Large intestine (tissue), 12 donors: ENCODE data around the gene FAM135A. TPM values are rescaled to one million over a fixed set of nuclear protein-coding genes. Genes with fewer than 3 reads are reported as not detected.

Source experiments
- DNase-seq, 2 donors: peaks; one replicate each; pipeline versions ENCODE4 v3.0.0 to v3.0.0-alpha.2; 2013
- H3K27ac ChIP-seq: one replicate; pipeline ENCODE4 v1.5.1; 2013; ENCODE audit warnings: low read length
- H3K27me3 ChIP-seq: 2 replicates; pipeline ENCODE4 v1.6.1; 2013; ENCODE audit warnings: low read length; ENCODE audit not compliant: control insufficient read depth, insufficient read depth
- H3K36me3 ChIP-seq: 2 replicates; pipeline ENCODE4 v1.6.1; 2013; ENCODE audit warnings: low read length; ENCODE audit not compliant: control insufficient read depth, insufficient read depth
- H3K4me1 ChIP-seq: one replicate; pipeline ENCODE4 v1.6.1; 2013; ENCODE audit warnings: low read length; ENCODE audit not compliant: control insufficient read depth, insufficient read depth
- H3K4me3 ChIP-seq: one replicate; pipeline ENCODE4 v1.5.1; 2013; ENCODE audit warnings: low read length
- H3K9me3 ChIP-seq: one replicate; pipeline ENCODE4 v1.6.1; 2013; ENCODE audit warnings: mild to moderate bottlenecking, low read depth, low read length, moderate library complexity; ENCODE audit not compliant: control insufficient read depth
- whole genome bisulfite sequencing: methylation state at CpG from one replicate; pipeline ENCODE4 v1.1.5; 2013; ENCODE audit warnings: low lambda C conversion rate; ENCODE audit not compliant: insufficient coverage; 5-methylcytosine and 5-hydroxymethylcytosine counted together
- long read RNA-seq, 11 donors: transcript quantifications; one replicate each; lab custom pipeline, GENCODE V29; 2026
- polyA plus RNA-seq: library from polyadenylated mRNA; unstranded; fragments of 120-200 nt; gene quantifications from one replicate; pipeline ENCODE4 v1.2.1, GENCODE V29; 2013

FAM135A gene
- 97.2 TPM for polyA plus RNA-seq
- long read RNA-seq, donor 1, partial matches to known transcripts, result 0 of 2 reads
- long read RNA-seq, donor 1, other reads (novel, unspliced or antisense), result 0 of 2 reads
- long read RNA-seq, donor 2, partial matches to known transcripts, result 6 of 7 reads
- long read RNA-seq, donor 2, other reads (novel, unspliced or antisense), result 0 of 7 reads
- long read RNA-seq, donor 3, partial matches to known transcripts, result 0 of 2 reads
- long read RNA-seq, donor 3, other reads (novel, unspliced or antisense), result 0 of 2 reads
- long read RNA-seq, donor 4, result 0 reads
- long read RNA-seq, donor 5, partial matches to known transcripts, result 0 of 1 reads
- long read RNA-seq, donor 5, other reads (novel, unspliced or antisense), result 0 of 1 reads
- long read RNA-seq, donor 6, partial matches to known transcripts, result 0 of 1 reads
- long read RNA-seq, donor 6, other reads (novel, unspliced or antisense), result 0 of 1 reads
- long read RNA-seq, donor 7, partial matches to known transcripts, result 5 of 5 reads
- long read RNA-seq, donor 7, other reads (novel, unspliced or antisense), result 0 of 5 reads
- long read RNA-seq, donor 8, partial matches to known transcripts, result 0 of 2 reads
- long read RNA-seq, donor 8, other reads (novel, unspliced or antisense), result 0 of 2 reads
- long read RNA-seq, donor 9, partial matches to known transcripts, result 7 of 7 reads
- long read RNA-seq, donor 9, other reads (novel, unspliced or antisense), result 0 of 7 reads
- long read RNA-seq, donor 10, partial matches to known transcripts, result 6 of 9 reads
- long read RNA-seq, donor 10, other reads (novel, unspliced or antisense), result 0 of 9 reads
- long read RNA-seq, donor 11, partial matches to known transcripts, result 0 of 1 reads
- long read RNA-seq, donor 11, other reads (novel, unspliced or antisense), result 0 of 1 reads

- H3K4me3 ChIP-seq, result peak within 1 kb of the TSS; percentile 85
Measured at GRCh38 chr6:70413114-70413991, at the start of gene FAM135A. Gene FAM135A (plus strand): TSS chr6:70413508. CDS start chr6:70428343, 14,835 bp downstream.

GRCh38 chr6:70363741-70364493, 49.4 kb upstream of the FAM135A start:
- H3K27me3 ChIP-seq, result no peaks in the 10 kb centered on the region
- H3K4me1 ChIP-seq, result no peaks in the 10 kb centered on the region
- peak in 1 of 2 donors; percentile 26 for DNase-seq
- no peaks in the 10 kb centered on the region for H3K36me3 ChIP-seq
- no peaks in the 10 kb centered on the region for H3K9me3 ChIP-seq
- H3K4me3 ChIP-seq, result no peak overlapping the region
- WGBS, result no CpG with 5 or more reads among the region's 11 CpGs
- no peak overlapping the region for H3K27ac ChIP-seq

More at GRCh38 chr6:70413114-70413991, at the start of gene FAM135A:
- Histone ChIP-seq H3K4me1 (peaks cover 19% of the 10 kb centered on the region), H3K9me3 (no peaks in the 10 kb centered on the region), H3K36me3 (peaks cover 7% of the 10 kb centered on the region), H3K27ac (peak within 1 kb of the TSS; percentile 95), H3K27me3 (no peaks in the 10 kb centered on the region)
- no CpG with 5 or more reads among the region's 89 CpGs for WGBS
- DNase-seq, result peak; percentile 98 to 99

- WGBS, result 89% methylated on average over 1 of the region's 5 CpGs
- no peaks in the 10 kb centered on the region for H3K27me3 ChIP-seq
- H3K4me1 ChIP-seq, result no peaks in the 10 kb centered on the region
- no peaks in the 10 kb centered on the region for H3K9me3 ChIP-seq
- no peak overlapping the region for H3K27ac ChIP-seq
- DNase-seq, result peak; percentile 61 to 67
- no peak overlapping the region for H3K4me3 ChIP-seq
- H3K36me3 ChIP-seq, result no peaks in the 10 kb centered on the region
Measured at GRCh38 chr6:70369332-70369950, 43.9 kb upstream of the FAM135A start.

GRCh38 chr6:70370496-70370895, 42.8 kb upstream of the FAM135A start:
- H3K4me3 ChIP-seq, result no peak overlapping the region
- WGBS, result 65% methylated on average over 3 of the region's 4 CpGs
- H3K9me3 ChIP-seq, result no peaks in the 10 kb centered on the region

GRCh38 chr6:70371454-70372105, 41.7 kb upstream of the FAM135A start:
- Histone ChIP-seq H3K4me3 (no peak overlapping the region), H3K27me3 (no peaks in the 10 kb centered on the region), H3K4me1 (no peaks in the 10 kb centered on the region), H3K36me3 (no peaks in the 10 kb centered on the region), H3K9me3 (no peaks in the 10 kb centered on the region), H3K27ac (no peak overlapping the region)
- peak in 1 of 2 donors; percentile 73 for DNase-seq
- WGBS, result 33% methylated on average over 1 of the region's 1 CpG

More at GRCh38 chr6:70370496-70370895, 42.8 kb upstream of the FAM135A start:
- Histone ChIP-seq H3K36me3 (no peaks in the 10 kb centered on the region), H3K27ac (no peak overlapping the region), H3K27me3 (no peaks in the 10 kb centered on the region), H3K4me1 (no peaks in the 10 kb centered on the region)
- no peak for DNase-seq

- Histone ChIP-seq H3K27ac (peak overlapping the region; percentile 30), H3K9me3 (no peaks in the 10 kb centered on the region), H3K36me3 (no peaks in the 10 kb centered on the region), H3K4me1 (peaks cover 9% of the 10 kb centered on the region), H3K4me3 (no peak overlapping the region), H3K27me3 (no peaks in the 10 kb centered on the region)
- WGBS, result 60% methylated on average over 1 of the region's 3 CpGs
- DNase-seq, result no peak
Measured at GRCh38 chr6:70375166-70375565, 38.1 kb upstream of the FAM135A start.

- no peak overlapping the region for H3K4me3 ChIP-seq
- WGBS, result 100% methylated on average over 5 of the region's 10 CpGs
Measured at GRCh38 chr6:70375882-70376281, 37.4 kb upstream of the FAM135A start.

GRCh38 chr6:70376628-70377027, 36.7 kb upstream of the FAM135A start:
- no peak overlapping the region for H3K27ac ChIP-seq
- H3K4me1 ChIP-seq, result peaks cover 14% of the 10 kb centered on the region
- no peak for DNase-seq
- no peaks in the 10 kb centered on the region for H3K9me3 ChIP-seq
- no peak overlapping the region for H3K4me3 ChIP-seq
- no peaks in the 10 kb centered on the region for H3K27me3 ChIP-seq
- H3K36me3 ChIP-seq, result no peaks in the 10 kb centered on the region
- WGBS, result no CpG with 5 or more reads among the region's 1 CpG

More at GRCh38 chr6:70375882-70376281, 37.4 kb upstream of the FAM135A start:
- peaks cover 14% of the 10 kb centered on the region for H3K4me1 ChIP-seq
- H3K27me3 ChIP-seq, result no peaks in the 10 kb centered on the region
- H3K36me3 ChIP-seq, result no peaks in the 10 kb centered on the region
- DNase-seq, result no peak
- H3K9me3 ChIP-seq, result no peaks in the 10 kb centered on the region
- H3K27ac ChIP-seq, result no peak overlapping the region

- 0% methylated on average over 1 of the region's 3 CpGs for WGBS
- no peaks in the 10 kb centered on the region for H3K27me3 ChIP-seq
- no peaks in the 10 kb centered on the region for H3K9me3 ChIP-seq
- peaks cover 14% of the 10 kb centered on the region for H3K4me1 ChIP-seq
- H3K4me3 ChIP-seq, result no peak overlapping the region
- no peak overlapping the region for H3K27ac ChIP-seq
- no peak for DNase-seq
- H3K36me3 ChIP-seq, result no peaks in the 10 kb centered on the region
Measured at GRCh38 chr6:70377372-70377771, 35.9 kb upstream of the FAM135A start.
